Activated T-cell treated with anti-CD3 and anti-CD28 coated beads, Interleukin-2, amount 50 U/mL, for 72 hours (primary cell): ENCODE data around the gene DAND5. TPM values are rescaled to one million over a fixed set of nuclear protein-coding genes. Genes with fewer than 3 reads are reported as not detected.

Experiments used
- ATAC-seq, 2 donors: fragments of 150-1000 bp; cut with Tn5 transposase; replicated peaks in 1 of 2; 2 replicates each; pipeline ENCODE4 v1.10.0; 2021; ENCODE audit warnings: moderate library complexity in 2 of 2, mild to moderate bottlenecking in 1 of 2
- DNase-seq, 2 donors: peaks; one replicate each; pipeline ENCODE4 v3.0.0; 2021 to 2022; ENCODE audit warnings: mixed read lengths in 1 of 2
- H3K27ac Mint-ChIP-seq: one replicate; pipeline ENCODE4 v1.8.0; 2022; ENCODE audit warnings: mild to moderate bottlenecking, moderate library complexity, mixed read lengths
- H3K27me3 Mint-ChIP-seq: one replicate; pipeline ENCODE4 v1.8.0; 2022; ENCODE audit warnings: low read depth, mixed read lengths
- H3K36me3 Mint-ChIP-seq, 2 donors: one replicate each; pipeline ENCODE4 v1.8.0; 2022; ENCODE audit warnings: mixed read lengths in 2 of 2, mild to moderate bottlenecking in 1 of 2; ENCODE audit not compliant: insufficient read depth in 2 of 2
- H3K4me1 Mint-ChIP-seq: one replicate; pipeline ENCODE4 v1.8.0; 2022; ENCODE audit warnings: low read depth, mixed read lengths
- H3K4me3 Mint-ChIP-seq, 2 donors: one replicate each; pipeline ENCODE4 v1.8.0; 2022; ENCODE audit warnings: mild to moderate bottlenecking in 2 of 2, mixed read lengths in 2 of 2, moderate library complexity in 2 of 2
- H3K9me3 Mint-ChIP-seq, 2 donors: one replicate each; pipeline ENCODE4 v1.8.0; 2022; ENCODE audit warnings: mixed read lengths in 2 of 2
- total RNA-seq, 2 donors: library from RNA; stranded (reverse); gene quantifications; one replicate each; pipeline ENCODE4 v1.2.3, GENCODE V29; 2022

Gene DAND5
- under 1 TPM; 0.12 to 0.32 TPM for total RNA-seq

GRCh38 chr19:12969292-12969988 is at the start of gene DAND5:
DAND5 (plus strand) TSS chr19:12969576; CDS start chr19:12969661, 85 bp downstream.
- Mint-ChIP-seq H3K36me3 (no peaks in the 10 kb centered on the region), H3K4me3 (peak within 1 kb of the TSS in 1 of 2 donors; percentile 16), H3K4me1 (peaks cover 24% of the 10 kb centered on the region), H3K27me3 (no peaks in the 10 kb centered on the region), H3K9me3 (no peaks in the 10 kb centered on the region), H3K27ac (no peak within 1 kb of the TSS)
- DNase-seq (no peak), ATAC-seq (no peak)

- H3K9me3 Mint-ChIP-seq: no peaks in the 10 kb centered on the region
- ATAC-seq (no peak), DNase-seq (no peak)
- peaks cover 5 to 15% of the 10 kb centered on the region in 2 donors for H3K36me3 Mint-ChIP-seq
- H3K27ac Mint-ChIP-seq: peak overlapping the region; percentile 42
- no peak overlapping the region for H3K4me3 Mint-ChIP-seq
- H3K4me1 Mint-ChIP-seq: peaks cover 14% of the 10 kb centered on the region
- H3K27me3 Mint-ChIP-seq: no peaks in the 10 kb centered on the region
Observed at GRCh38 chr19:12921047-12921446, 48.3 kb upstream of the DAND5 start.

GRCh38 chr19:12922959-12923358 is 46.4 kb upstream of the DAND5 start:
- ATAC-seq (no peak), DNase-seq (no peak)
- Mint-ChIP-seq H3K27ac (no peak overlapping the region), H3K4me3 (no peak overlapping the region), H3K9me3 (no peaks in the 10 kb centered on the region), H3K36me3 (peaks cover 8 to 27% of the 10 kb centered on the region in 2 donors), H3K27me3 (no peaks in the 10 kb centered on the region), H3K4me1 (peaks cover 14% of the 10 kb centered on the region)

- H3K27ac Mint-ChIP-seq: no peak overlapping the region
- H3K9me3 Mint-ChIP-seq: no peaks in the 10 kb centered on the region
- no peak overlapping the region for H3K4me3 Mint-ChIP-seq
Observed at GRCh38 chr19:12924621-12925310, 44.6 kb upstream of the DAND5 start.

GRCh38 chr19:12930002-12930645 is 39.3 kb upstream of the DAND5 start:
- Mint-ChIP-seq H3K36me3 (peaks cover 9 to 34% of the 10 kb centered on the region in 2 donors), H3K27me3 (no peaks in the 10 kb centered on the region), H3K4me1 (peaks cover 30% of the 10 kb centered on the region), H3K4me3 (no peak overlapping the region), H3K27ac (no peak overlapping the region), H3K9me3 (no peaks in the 10 kb centered on the region)
- ATAC-seq (no peak), DNase-seq (no peak)

More at GRCh38 chr19:12924621-12925310, 44.6 kb upstream of the DAND5 start:
- Mint-ChIP-seq H3K36me3 (peaks cover 9 to 36% of the 10 kb centered on the region in 2 donors), H3K4me1 (no peaks in the 10 kb centered on the region), H3K27me3 (no peaks in the 10 kb centered on the region)
- ATAC-seq (no peak), DNase-seq (no peak)

GRCh38 chr19:12932392-12933286 is 36.7 kb upstream of the DAND5 start:
- no peaks in the 10 kb centered on the region for H3K27me3 Mint-ChIP-seq
- peak in 1 of 2 donors; percentile 35 for DNase-seq
- no peaks in the 10 kb centered on the region for H3K9me3 Mint-ChIP-seq
- H3K4me1 Mint-ChIP-seq: peaks cover 45% of the 10 kb centered on the region
- peak overlapping the region; percentile 93 for H3K4me3 Mint-ChIP-seq
- H3K27ac Mint-ChIP-seq: peak overlapping the region; percentile 89
- ATAC-seq: no peak
- H3K36me3 Mint-ChIP-seq: peaks cover 6 to 19% of the 10 kb centered on the region in 2 donors

GRCh38 chr19:12933287-12934072 is 35.9 kb upstream of the DAND5 start, which contains the start of gene FARSA:
FARSA (minus strand) TSS chr19:12933711; CDS start chr19:12933696, 15 bp downstream.
- H3K4me3 Mint-ChIP-seq: peak within 1 kb of the TSS; percentile 93
- no peaks in the 10 kb centered on the region for H3K9me3 Mint-ChIP-seq
- H3K27ac Mint-ChIP-seq: peak within 1 kb of the TSS; percentile 89
- H3K36me3 Mint-ChIP-seq: peaks cover 6 to 16% of the 10 kb centered on the region in 2 donors
- H3K27me3 Mint-ChIP-seq: no peaks in the 10 kb centered on the region
- H3K4me1 Mint-ChIP-seq: peaks cover 52% of the 10 kb centered on the region
- ATAC-seq: peak; percentile 67 to 70
- DNase-seq: peak; percentile 86 to 90

GRCh38 chr19:12935071-12935470 is 34.3 kb upstream of the DAND5 start:
- no peaks in the 10 kb centered on the region for H3K27me3 Mint-ChIP-seq
- no peak overlapping the region for H3K4me3 Mint-ChIP-seq
- DNase-seq (no peak), ATAC-seq (no peak)
- no peaks in the 10 kb centered on the region for H3K9me3 Mint-ChIP-seq
- H3K4me1 Mint-ChIP-seq: peaks cover 67% of the 10 kb centered on the region
- H3K27ac Mint-ChIP-seq: no peak overlapping the region
- peaks cover 15 to 25% of the 10 kb centered on the region in 2 donors for H3K36me3 Mint-ChIP-seq

GRCh38 chr19:12936582-12936981 is 32.8 kb upstream of the DAND5 start:
- Mint-ChIP-seq H3K4me1 (peaks cover 76% of the 10 kb centered on the region), H3K36me3 (peaks cover 20 to 33% of the 10 kb centered on the region in 2 donors), H3K27me3 (no peaks in the 10 kb centered on the region), H3K4me3 (peak overlapping the region; percentile 24 to 57), H3K27ac (no peak overlapping the region), H3K9me3 (no peaks in the 10 kb centered on the region)
- ATAC-seq (no peak), DNase-seq (no peak)

- Mint-ChIP-seq H3K4me1 (peaks cover 78% of the 10 kb centered on the region), H3K27me3 (no peaks in the 10 kb centered on the region), H3K27ac (peak overlapping the region; percentile 75), H3K4me3 (peak overlapping the region; percentile 96 to 100), H3K9me3 (no peaks in the 10 kb centered on the region), H3K36me3 (peaks cover 22 to 39% of the 10 kb centered on the region in 2 donors)
- DNase-seq (peak in 1 of 2 donors; percentile 33), ATAC-seq (no peak)
Observed at GRCh38 chr19:12937093-12937926, 32.1 kb upstream of the DAND5 start.
